GM18867 (cell line): ENCODE results near the gene ESRRA.

Experiments used
- ATAC-seq: cut with Tn5 transposase; IDR thresholded peaks from one replicate; pipeline ENCODE4 v1.9.1; 2021; ENCODE audit warnings: mild to moderate bottlenecking, moderate library complexity; ENCODE audit not compliant: unreplicated experiment

The ESRRA gene

GRCh38 chr11:64327375-64327774 lies 22.1 kb downstream of the ESRRA start:
- ATAC-seq: no peak

GRCh38 chr11:64327993-64328392 lies 22.7 kb downstream of the ESRRA start:
- no peak for ATAC-seq

- ATAC-seq: no peak
Observed at GRCh38 chr11:64330888-64331287, 25.6 kb downstream of the ESRRA start.

- peak; percentile 54 for ATAC-seq
Observed at GRCh38 chr11:64331569-64332371, 26.4 kb downstream of the ESRRA start.

- no peak for ATAC-seq
Observed at GRCh38 chr11:64333556-64333955, 28.2 kb downstream of the ESRRA start.

- peak; percentile 58 for ATAC-seq
Observed at GRCh38 chr11:64334764-64335735, 29.7 kb downstream of the ESRRA start.

GRCh38 chr11:64337538-64338249 lies 32.4 kb downstream of the ESRRA start:
- no peak for ATAC-seq

GRCh38 chr11:64338716-64339115 lies 33.4 kb downstream of the ESRRA start:
- no peak for ATAC-seq

- ATAC-seq: no peak
Observed at GRCh38 chr11:64339286-64339685, 34.0 kb downstream of the ESRRA start.

GRCh38 chr11:64339754-64340408 lies 34.6 kb downstream of the ESRRA start, which contains the start of gene CCDC88B:
Gene CCDC88B, plus strand, starts transcription at chr11:64340204. Its CDS starts 63 bp downstream, at chr11:64340267.
- peak; percentile 68 for ATAC-seq

GRCh38 chr11:64340671-64341335 lies 35.5 kb downstream of the ESRRA start:
- ATAC-seq: peak; percentile 33

- ATAC-seq: no peak
Observed at GRCh38 chr11:64341429-64341828, 36.1 kb downstream of the ESRRA start.

GRCh38 chr11:64341851-64342791 lies 36.8 kb downstream of the ESRRA start:
- peak; percentile 52 for ATAC-seq

- no peak for ATAC-seq
Observed at GRCh38 chr11:64342869-64343745, 37.8 kb downstream of the ESRRA start.

- ATAC-seq: no peak
Observed at GRCh38 chr11:64343767-64344559, 38.6 kb downstream of the ESRRA start.

GRCh38 chr11:64344787-64345186 lies 39.5 kb downstream of the ESRRA start:
- no peak for ATAC-seq
